Nephron (organoid): Measurements from ENCODE around the gene IL17A.
"Not testable (repeated sequence)": the region's sequence is repeated elsewhere in the genome, so short reads cannot be mapped to it uniquely, and the experiment has no call there.

ENCODE experiments used
- H3K27ac Mint-ChIP-seq, 3 experiments: 2 replicates each; pipeline ENCODE4 v1.8.0; 2020; ENCODE audit warnings: mixed read lengths in 3 of 3, mild to moderate bottlenecking in 2 of 3, moderate library complexity in 1 of 3
- H3K27me3 Mint-ChIP-seq: 2 replicates; pipeline ENCODE4 v1.8.0; 2021; ENCODE audit warnings: low read depth, mild to moderate bottlenecking, moderate library complexity, mixed read lengths
- H3K36me3 Mint-ChIP-seq: 2 replicates; pipeline ENCODE4 v1.8.0; 2020; ENCODE audit warnings: low read depth, mixed read lengths
- H3K4me1 Mint-ChIP-seq: 2 replicates; pipeline ENCODE4 v1.8.0; 2020; ENCODE audit warnings: mixed read lengths
- H3K4me3 Mint-ChIP-seq, 3 experiments: 2 replicates each; pipeline ENCODE4 v1.8.0; 2020; ENCODE audit warnings: mild to moderate bottlenecking in 3 of 3, mixed read lengths in 3 of 3, moderate library complexity in 2 of 3
- H3K9me3 Mint-ChIP-seq: 2 replicates; pipeline ENCODE4 v1.8.0; 2020; ENCODE audit warnings: mixed read lengths
- TF ChIP-seq, protein P1 (sequence below), 3 experiments: fragments of 200-600 bp; sonication (generic); IDR thresholded peaks; one replicate each; pipeline ENCODE4 v1.5.0; 2021; ENCODE audit warnings: antibody characterized with exemption in 3 of 3; ENCODE audit not compliant: unreplicated experiment in 3 of 3

Gene IL17A

DNA sequence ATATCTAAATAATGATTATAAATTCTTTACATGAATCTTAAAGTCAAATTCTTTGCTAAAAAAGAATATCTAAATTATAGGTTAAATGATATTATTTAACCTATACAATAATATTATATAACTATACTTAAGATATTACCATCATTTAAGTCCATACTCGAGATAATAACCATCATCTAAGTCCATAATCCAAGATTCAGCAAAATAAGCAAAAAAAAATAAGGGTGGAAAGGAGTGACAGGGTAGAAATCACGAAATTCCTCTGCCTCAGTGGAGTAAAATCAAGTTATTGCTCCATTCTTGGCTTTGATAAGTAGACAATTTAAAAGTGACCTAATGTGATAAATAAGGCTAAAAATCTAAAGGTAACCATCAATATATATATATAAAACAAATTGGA lies 9.7 kb downstream of the IL17A start:
- H3K4me3 Mint-ChIP-seq, result no peak overlapping the region
- no peaks in the 10 kb centered on the region for H3K27me3 Mint-ChIP-seq
- no peak overlapping the region for H3K27ac Mint-ChIP-seq
- H3K36me3 Mint-ChIP-seq, result no peaks in the 10 kb centered on the region
- TF ChIP-seq, protein P1, sequence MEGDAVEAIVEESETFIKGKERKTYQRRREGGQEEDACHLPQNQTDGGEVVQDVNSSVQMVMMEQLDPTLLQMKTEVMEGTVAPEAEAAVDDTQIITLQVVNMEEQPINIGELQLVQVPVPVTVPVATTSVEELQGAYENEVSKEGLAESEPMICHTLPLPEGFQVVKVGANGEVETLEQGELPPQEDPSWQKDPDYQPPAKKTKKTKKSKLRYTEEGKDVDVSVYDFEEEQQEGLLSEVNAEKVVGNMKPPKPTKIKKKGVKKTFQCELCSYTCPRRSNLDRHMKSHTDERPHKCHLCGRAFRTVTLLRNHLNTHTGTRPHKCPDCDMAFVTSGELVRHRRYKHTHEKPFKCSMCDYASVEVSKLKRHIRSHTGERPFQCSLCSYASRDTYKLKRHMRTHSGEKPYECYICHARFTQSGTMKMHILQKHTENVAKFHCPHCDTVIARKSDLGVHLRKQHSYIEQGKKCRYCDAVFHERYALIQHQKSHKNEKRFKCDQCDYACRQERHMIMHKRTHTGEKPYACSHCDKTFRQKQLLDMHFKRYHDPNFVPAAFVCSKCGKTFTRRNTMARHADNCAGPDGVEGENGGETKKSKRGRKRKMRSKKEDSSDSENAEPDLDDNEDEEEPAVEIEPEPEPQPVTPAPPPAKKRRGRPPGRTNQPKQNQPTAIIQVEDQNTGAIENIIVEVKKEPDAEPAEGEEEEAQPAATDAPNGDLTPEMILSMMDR (IDR thresholded peaks at IDR 0.05; ENCODE audit: unreplicated experiment in 3 of 3), result no peak
- peaks cover 28% of the 10 kb centered on the region for H3K9me3 Mint-ChIP-seq
- no peaks in the 10 kb centered on the region for H3K4me1 Mint-ChIP-seq

DNA sequence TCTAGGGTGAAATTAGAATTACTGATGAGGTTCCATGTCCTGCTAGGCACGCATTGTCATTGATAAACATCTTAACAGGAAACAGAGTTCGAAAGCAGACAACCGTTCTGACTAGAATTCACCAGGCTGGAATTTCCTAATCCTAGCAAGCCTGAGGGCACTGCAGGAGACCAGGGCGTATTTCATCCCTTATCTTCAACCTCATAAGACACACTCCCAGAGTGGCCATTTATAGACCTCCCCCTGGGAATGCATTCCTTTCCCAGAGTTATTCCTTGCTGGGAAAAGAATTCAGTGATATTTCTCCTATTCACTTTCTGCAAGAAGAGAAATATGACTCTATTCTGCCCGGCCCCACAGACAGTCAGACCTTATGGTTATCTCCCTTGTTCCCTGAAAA lies 13.9 kb downstream of the IL17A start:
- H3K36me3 Mint-ChIP-seq, H3K27ac Mint-ChIP-seq, H3K4me1 Mint-ChIP-seq, H3K27me3 Mint-ChIP-seq, H3K4me3 Mint-ChIP-seq: not testable (repeated sequence)
- peaks cover 39% of the 10 kb centered on the region for H3K9me3 Mint-ChIP-seq

DNA sequence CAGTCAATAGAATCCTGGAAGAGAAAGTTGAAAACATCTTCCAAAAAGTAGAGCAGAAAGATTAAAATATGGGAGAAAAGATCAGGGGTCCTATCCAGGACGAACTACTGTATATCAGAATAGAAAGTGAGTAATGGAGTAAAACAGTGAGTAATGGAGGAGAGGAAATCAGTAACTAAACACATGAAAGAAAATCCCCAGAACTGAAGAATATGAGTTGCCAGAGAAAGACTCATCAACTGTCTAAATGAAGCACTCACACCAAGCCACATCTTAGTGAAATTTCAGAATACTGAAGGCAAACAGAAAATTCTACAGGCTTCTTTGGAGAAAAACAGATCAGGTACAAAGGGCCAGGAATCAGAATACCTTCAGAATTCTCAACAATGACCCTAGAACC lies 14.9 kb downstream of the IL17A start:
- Mint-ChIP-seq H3K27ac (no peak overlapping the region), H3K4me1 (no peaks in the 10 kb centered on the region), H3K36me3 (no peaks in the 10 kb centered on the region), H3K9me3 (peaks cover 39% of the 10 kb centered on the region), H3K27me3 (no peaks in the 10 kb centered on the region), H3K4me3 (no peak overlapping the region)
- TF ChIP-seq, protein P1 (IDR thresholded peaks at IDR 0.05; ENCODE audit: unreplicated experiment in 3 of 3), result no peak

DNA sequence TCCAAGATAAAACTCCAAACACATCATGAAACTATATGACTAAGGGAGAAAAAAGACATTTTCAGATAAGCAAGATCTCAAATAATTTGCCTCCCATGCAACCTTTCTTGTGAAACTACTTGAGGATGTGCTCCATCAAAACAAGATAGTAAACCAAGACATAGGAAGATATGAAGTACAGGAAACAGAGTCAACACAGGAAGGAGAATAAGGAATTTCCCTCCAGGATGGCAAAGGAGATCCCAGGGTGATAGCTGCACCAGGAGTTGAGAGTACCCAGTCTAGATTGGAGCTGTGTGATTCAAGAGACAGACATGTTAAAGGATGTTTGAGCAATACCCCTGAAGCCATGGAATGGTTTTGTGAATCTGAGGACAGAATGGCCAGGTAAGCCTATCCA lies 15.3 kb downstream of the IL17A start:
- H3K4me3 Mint-ChIP-seq, result no peak overlapping the region

DNA sequence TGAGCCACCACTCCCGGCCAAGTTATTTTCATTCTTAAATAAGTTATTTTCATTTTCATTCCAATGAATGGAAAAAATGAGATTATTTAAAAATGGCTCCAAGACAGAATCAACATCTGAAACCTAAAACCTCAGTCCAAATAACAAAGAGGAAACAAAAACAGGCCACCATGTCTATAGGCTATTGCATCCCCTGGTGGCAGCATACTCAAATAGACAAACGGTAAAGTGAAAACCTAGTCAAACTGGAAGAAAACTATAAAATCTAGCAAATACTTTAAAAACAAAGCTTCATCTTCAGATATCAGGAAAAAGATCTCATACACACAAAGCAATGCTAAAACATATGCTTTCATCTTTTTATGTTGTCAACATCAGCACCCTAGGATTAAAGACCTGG lies 20.9 kb downstream of the IL17A start:
- Mint-ChIP-seq H3K4me1 (no peaks in the 10 kb centered on the region), H3K9me3 (peaks cover 8% of the 10 kb centered on the region), H3K27me3 (no peaks in the 10 kb centered on the region)

More for the DNA sequence above, 15.3 kb downstream of the IL17A start:
- Mint-ChIP-seq H3K4me1 (no peaks in the 10 kb centered on the region), H3K36me3 (no peaks in the 10 kb centered on the region), H3K27me3 (no peaks in the 10 kb centered on the region), H3K9me3 (peaks cover 39% of the 10 kb centered on the region), H3K27ac (no peak overlapping the region)
- TF ChIP-seq, protein P1 (IDR thresholded peaks at IDR 0.05; ENCODE audit: unreplicated experiment in 3 of 3), result no peak

DNA sequence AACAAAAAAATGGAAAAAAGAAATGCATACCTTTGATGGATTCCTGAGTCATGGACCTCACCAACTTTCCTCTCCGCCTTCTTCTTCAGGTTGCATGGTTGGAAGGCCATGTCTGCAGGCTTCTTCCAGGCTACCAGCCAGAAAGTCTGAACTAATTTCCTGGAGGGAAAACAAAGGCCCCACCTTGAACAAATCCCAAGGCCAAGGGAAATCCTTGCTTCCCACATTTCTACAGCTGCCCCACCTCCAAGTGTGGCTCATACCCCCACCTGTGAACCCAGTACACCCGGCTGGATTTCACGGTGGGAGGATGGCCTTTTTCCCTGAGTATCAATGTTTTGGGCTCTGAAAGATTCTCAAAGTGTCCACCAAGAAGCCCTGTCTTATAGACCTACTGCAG lies 22.4 kb downstream of the IL17A start:
- H3K4me1 Mint-ChIP-seq, result no peaks in the 10 kb centered on the region
- H3K27me3 Mint-ChIP-seq, result no peaks in the 10 kb centered on the region
- TF ChIP-seq, protein P1 (IDR thresholded peaks at IDR 0.05; ENCODE audit: unreplicated experiment in 3 of 3), result no peak
- no peak overlapping the region for H3K4me3 Mint-ChIP-seq
- peaks cover 8% of the 10 kb centered on the region for H3K9me3 Mint-ChIP-seq
- no peaks in the 10 kb centered on the region for H3K36me3 Mint-ChIP-seq
- no peak overlapping the region for H3K27ac Mint-ChIP-seq

More for the DNA sequence above, 20.9 kb downstream of the IL17A start:
- TF ChIP-seq, protein P1 (IDR thresholded peaks at IDR 0.05; ENCODE audit: unreplicated experiment in 3 of 3), result no peak
- Mint-ChIP-seq H3K36me3 (no peaks in the 10 kb centered on the region), H3K4me3 (no peak overlapping the region), H3K27ac (no peak overlapping the region)
